NB4 (cell line): ENCODE measurements around the gene PSAT1.

ENCODE experiments used
- MYC ChIP-seq: IDR thresholded peaks from 2 replicates; pipeline ENCODE4 v1.6.1; 2011; ENCODE audit warnings: low read depth, low read length
- POLR2A ChIP-seq: IDR thresholded peaks from 2 replicates; pipeline ENCODE4 v1.6.1; 2011; ENCODE audit warnings: mild to moderate bottlenecking; ENCODE audit not compliant: insufficient read length; ENCODE audit errors: extremely low read depth
- TF ChIP-seq, protein P1 (sequence below): IDR thresholded peaks from one replicate; pipeline ENCODE4 v1.5.1; 2012; ENCODE audit warnings: low read depth, low read length

DNA sequence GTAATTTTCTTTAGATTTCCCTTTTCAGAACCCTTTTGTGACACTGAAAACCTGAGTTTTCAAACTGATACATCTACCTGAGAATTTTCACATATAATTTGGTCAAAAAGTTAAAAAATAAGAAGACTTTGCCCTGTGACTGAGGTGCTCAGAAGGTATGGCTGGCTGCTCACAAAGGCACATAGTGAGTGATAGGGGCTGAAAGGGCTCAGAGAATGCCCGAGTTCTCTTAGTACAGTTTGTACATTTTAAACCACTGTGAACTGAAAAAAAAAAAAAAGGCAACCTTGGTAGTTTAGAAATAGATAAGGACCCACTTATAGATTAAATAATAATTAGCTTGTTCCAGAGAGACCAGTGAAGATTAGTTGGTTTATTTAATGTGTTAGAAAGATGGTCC, 18.1 kb upstream of the PSAT1 start:
- TF ChIP-seq, protein P1, sequence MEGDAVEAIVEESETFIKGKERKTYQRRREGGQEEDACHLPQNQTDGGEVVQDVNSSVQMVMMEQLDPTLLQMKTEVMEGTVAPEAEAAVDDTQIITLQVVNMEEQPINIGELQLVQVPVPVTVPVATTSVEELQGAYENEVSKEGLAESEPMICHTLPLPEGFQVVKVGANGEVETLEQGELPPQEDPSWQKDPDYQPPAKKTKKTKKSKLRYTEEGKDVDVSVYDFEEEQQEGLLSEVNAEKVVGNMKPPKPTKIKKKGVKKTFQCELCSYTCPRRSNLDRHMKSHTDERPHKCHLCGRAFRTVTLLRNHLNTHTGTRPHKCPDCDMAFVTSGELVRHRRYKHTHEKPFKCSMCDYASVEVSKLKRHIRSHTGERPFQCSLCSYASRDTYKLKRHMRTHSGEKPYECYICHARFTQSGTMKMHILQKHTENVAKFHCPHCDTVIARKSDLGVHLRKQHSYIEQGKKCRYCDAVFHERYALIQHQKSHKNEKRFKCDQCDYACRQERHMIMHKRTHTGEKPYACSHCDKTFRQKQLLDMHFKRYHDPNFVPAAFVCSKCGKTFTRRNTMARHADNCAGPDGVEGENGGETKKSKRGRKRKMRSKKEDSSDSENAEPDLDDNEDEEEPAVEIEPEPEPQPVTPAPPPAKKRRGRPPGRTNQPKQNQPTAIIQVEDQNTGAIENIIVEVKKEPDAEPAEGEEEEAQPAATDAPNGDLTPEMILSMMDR: no peak
- no peak for TF ChIP-seq POLR2A
- no peak for TF ChIP-seq MYC
